Astrocyte (in vitro differentiated cells and primary cell): ENCODE results near the gene SLC35C1. TPM values are rescaled to one million over a fixed set of nuclear protein-coding genes. Genes with fewer than 3 reads are reported as not detected.

Experiments used
- DNase-seq: peaks from one replicate; pipeline ENCODE4 v3.0.0-alpha.2; 2010; ENCODE audit warnings: low read depth
- FAIRE-seq: peaks from 2 replicates; lab custom pipeline; 2011; peaks lifted over from hg19 to GRCh38; lab: Jason Lieb, UNC
- H2AFZ ChIP-seq: 2 replicates; pipeline ENCODE4 v1.6.0; 2012; ENCODE audit warnings: low read depth, low read length, inconsistent platforms
- H3K27ac ChIP-seq: 2 replicates; pipeline ENCODE4 v1.5.1; 2011; ENCODE audit warnings: low read depth, low read length, inconsistent platforms
- H3K27me3 ChIP-seq: 2 replicates; pipeline ENCODE4 v1.6.0; 2011; ENCODE audit warnings: low read length, inconsistent platforms; ENCODE audit not compliant: insufficient read depth
- H3K36me3 ChIP-seq: 2 replicates; pipeline ENCODE4 v1.5.1; 2011; ENCODE audit warnings: low read length, inconsistent platforms; ENCODE audit not compliant: insufficient read depth
- H3K4me1 ChIP-seq: 2 replicates; pipeline ENCODE4 v1.5.1; 2011; ENCODE audit warnings: low read length, inconsistent platforms; ENCODE audit not compliant: insufficient read depth
- H3K4me2 ChIP-seq: 2 replicates; pipeline ENCODE4 v1.6.0; 2012; ENCODE audit warnings: low read length, inconsistent platforms
- H3K4me3 ChIP-seq: 2 replicates; pipeline ENCODE4 v1.5.1; 2011; ENCODE audit warnings: low read depth, mild to moderate bottlenecking, low read length, inconsistent platforms; ENCODE audit not compliant: insufficient read depth
- H3K79me2 ChIP-seq: 2 replicates; pipeline ENCODE4 v1.6.0; 2012; ENCODE audit warnings: mild to moderate bottlenecking, low read length, inconsistent platforms; ENCODE audit not compliant: insufficient read depth
- H3K9ac ChIP-seq: 2 replicates; pipeline ENCODE4 v1.6.0; 2012; ENCODE audit warnings: mild to moderate bottlenecking, low read length, inconsistent platforms
- H3K9me3 ChIP-seq: 2 replicates; pipeline ENCODE4 v1.5.1; 2012; ENCODE audit warnings: low read depth, mild to moderate bottlenecking, low read length, inconsistent platforms; ENCODE audit not compliant: insufficient read depth
- H4K20me1 ChIP-seq: 2 replicates; pipeline ENCODE4 v1.6.0; 2012; ENCODE audit warnings: low read length, inconsistent platforms; ENCODE audit not compliant: insufficient read depth
- H3K27ac Mint-ChIP-seq: one replicate; pipeline ENCODE4 v1.8.0; 2021; ENCODE audit warnings: mild to moderate bottlenecking, mixed read lengths; ENCODE audit not compliant: unreplicated experiment
- H3K27me3 Mint-ChIP-seq: one replicate; pipeline ENCODE4 v1.8.0; 2021; ENCODE audit warnings: low read depth, mixed read lengths; ENCODE audit not compliant: unreplicated experiment
- H3K36me3 Mint-ChIP-seq: one replicate; pipeline ENCODE4 v1.8.0; 2021; ENCODE audit warnings: low read depth, mixed read lengths; ENCODE audit not compliant: unreplicated experiment
- H3K4me1 Mint-ChIP-seq: one replicate; pipeline ENCODE4 v1.8.0; 2021; ENCODE audit warnings: low read depth, mixed read lengths; ENCODE audit not compliant: unreplicated experiment
- H3K4me3 Mint-ChIP-seq: one replicate; pipeline ENCODE4 v1.8.0; 2021; ENCODE audit warnings: mild to moderate bottlenecking, moderate library complexity, mixed read lengths; ENCODE audit not compliant: unreplicated experiment
- H3K9me3 Mint-ChIP-seq: one replicate; pipeline ENCODE4 v1.8.0; 2021; ENCODE audit warnings: mild to moderate bottlenecking, mixed read lengths; ENCODE audit not compliant: unreplicated experiment
- EZH2 ChIP-seq: IDR thresholded peaks from 2 replicates; pipeline ENCODE4 v1.6.1; 2012; ENCODE audit warnings: mild to moderate bottlenecking, low read length, inconsistent platforms; ENCODE audit not compliant: insufficient read depth
- total RNA-seq: library from RNA; stranded (reverse); gene quantifications from 2 replicates; pipeline ENCODE4 v1.2.1, GENCODE V29; 2021
- TF ChIP-seq, protein P1 (sequence below): IDR thresholded peaks from 2 replicates; pipeline ENCODE4 v1.5.1; 2011; ENCODE audit warnings: low read depth, mild to moderate bottlenecking, inconsistent platforms, low read length, moderate library complexity; ENCODE audit not compliant: insufficient read depth

The SLC35C1 gene
- total RNA-seq, 1 donor from 2014 or later: 23.4 TPM

DNA sequence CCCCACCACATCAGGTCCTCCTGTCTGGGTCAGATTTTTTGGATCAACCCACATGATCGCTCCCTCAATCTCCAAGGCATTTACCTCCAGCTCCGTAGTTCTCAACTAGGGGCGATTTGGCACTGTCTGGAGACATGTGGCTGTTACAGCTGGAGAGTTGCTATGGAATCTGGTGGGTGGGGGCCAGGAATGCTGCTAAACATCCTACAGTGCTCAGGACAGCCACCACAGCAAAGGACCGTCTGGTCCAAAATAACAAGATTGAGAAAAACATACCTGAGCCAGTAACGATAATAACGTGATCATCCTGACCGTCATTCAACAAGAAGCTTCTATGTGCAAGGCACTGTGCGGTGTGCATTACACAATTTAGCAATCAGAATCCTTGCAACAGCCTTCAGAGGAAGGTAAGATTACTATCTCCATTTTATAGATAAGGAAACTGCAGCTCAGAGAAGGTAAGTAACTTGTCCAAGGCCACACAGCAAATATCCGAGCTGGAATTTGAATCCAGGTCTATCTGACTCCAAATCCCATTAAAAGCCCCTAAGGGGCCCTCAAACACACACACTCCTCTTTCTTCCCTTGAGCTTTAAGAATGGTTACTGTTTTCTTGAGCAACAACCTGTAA, 28.0 kb downstream of the SLC35C1 start:
- Histone ChIP-seq H3K27ac (no peak overlapping the region), H4K20me1 (no peaks in the 10 kb centered on the region), H3K9me3 (no peaks in the 10 kb centered on the region), H3K36me3 (no peaks in the 10 kb centered on the region), H3K79me2 (no peaks in the 10 kb centered on the region), H3K4me2 (no peak overlapping the region), H3K9ac (no peak overlapping the region), H3K27me3 (peaks cover 14% of the 10 kb centered on the region), H3K4me3 (no peak overlapping the region), H3K4me1 (no peaks in the 10 kb centered on the region), H2AFZ (no peak overlapping the region)
- H3K27me3 Mint-ChIP-seq: peaks cover 57% of the 10 kb centered on the region
- no peak overlapping the region for H3K4me3 Mint-ChIP-seq
- DNase-seq (no peak), FAIRE-seq (no peak)
- no peak overlapping the region for H3K27ac Mint-ChIP-seq
- TF ChIP-seq, protein P1, sequence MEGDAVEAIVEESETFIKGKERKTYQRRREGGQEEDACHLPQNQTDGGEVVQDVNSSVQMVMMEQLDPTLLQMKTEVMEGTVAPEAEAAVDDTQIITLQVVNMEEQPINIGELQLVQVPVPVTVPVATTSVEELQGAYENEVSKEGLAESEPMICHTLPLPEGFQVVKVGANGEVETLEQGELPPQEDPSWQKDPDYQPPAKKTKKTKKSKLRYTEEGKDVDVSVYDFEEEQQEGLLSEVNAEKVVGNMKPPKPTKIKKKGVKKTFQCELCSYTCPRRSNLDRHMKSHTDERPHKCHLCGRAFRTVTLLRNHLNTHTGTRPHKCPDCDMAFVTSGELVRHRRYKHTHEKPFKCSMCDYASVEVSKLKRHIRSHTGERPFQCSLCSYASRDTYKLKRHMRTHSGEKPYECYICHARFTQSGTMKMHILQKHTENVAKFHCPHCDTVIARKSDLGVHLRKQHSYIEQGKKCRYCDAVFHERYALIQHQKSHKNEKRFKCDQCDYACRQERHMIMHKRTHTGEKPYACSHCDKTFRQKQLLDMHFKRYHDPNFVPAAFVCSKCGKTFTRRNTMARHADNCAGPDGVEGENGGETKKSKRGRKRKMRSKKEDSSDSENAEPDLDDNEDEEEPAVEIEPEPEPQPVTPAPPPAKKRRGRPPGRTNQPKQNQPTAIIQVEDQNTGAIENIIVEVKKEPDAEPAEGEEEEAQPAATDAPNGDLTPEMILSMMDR: no peak
- no peak for TF ChIP-seq EZH2
- H3K36me3 Mint-ChIP-seq: peaks cover 2% of the 10 kb centered on the region
- peaks cover under 1% of the 10 kb centered on the region for H3K9me3 Mint-ChIP-seq
- peaks cover 4% of the 10 kb centered on the region for H3K4me1 Mint-ChIP-seq

DNA sequence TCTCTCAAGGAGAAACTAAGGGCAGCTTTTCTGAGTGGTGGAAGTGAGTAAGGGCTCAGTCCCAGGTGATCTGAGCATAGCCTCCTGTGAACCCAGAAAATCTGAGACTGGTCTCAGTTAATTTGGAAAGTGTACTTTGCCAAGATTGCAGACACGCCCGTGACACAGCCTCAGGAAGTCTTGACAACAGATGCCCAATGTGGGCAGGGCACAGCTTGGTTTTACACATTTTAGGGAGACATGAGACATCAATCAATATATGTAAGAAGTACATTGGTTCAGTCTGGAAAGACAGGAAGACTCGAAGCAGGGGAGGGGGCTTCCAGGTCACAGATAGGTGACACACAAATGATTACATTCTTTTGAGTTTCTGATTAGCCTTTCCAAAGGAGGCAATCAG, 28.8 kb downstream of the SLC35C1 start:
- Histone ChIP-seq H2AFZ (no peak overlapping the region), H3K27ac (no peak overlapping the region), H3K4me1 (no peaks in the 10 kb centered on the region), H4K20me1 (no peaks in the 10 kb centered on the region), H3K4me3 (no peak overlapping the region), H3K9ac (no peak overlapping the region), H3K79me2 (no peaks in the 10 kb centered on the region), H3K27me3 (peaks cover 6% of the 10 kb centered on the region), H3K4me2 (no peak overlapping the region), H3K36me3 (no peaks in the 10 kb centered on the region), H3K9me3 (no peaks in the 10 kb centered on the region)
- Mint-ChIP-seq H3K4me3 (no peak overlapping the region), H3K4me1 (peaks cover 4% of the 10 kb centered on the region), H3K27me3 (peaks cover 53% of the 10 kb centered on the region), H3K9me3 (peaks cover 4% of the 10 kb centered on the region), H3K36me3 (peaks cover 2% of the 10 kb centered on the region), H3K27ac (no peak overlapping the region)
- FAIRE-seq: no peak
- no peak for TF ChIP-seq EZH2
- TF ChIP-seq, protein P1: no peak
- no peak for DNase-seq

DNA sequence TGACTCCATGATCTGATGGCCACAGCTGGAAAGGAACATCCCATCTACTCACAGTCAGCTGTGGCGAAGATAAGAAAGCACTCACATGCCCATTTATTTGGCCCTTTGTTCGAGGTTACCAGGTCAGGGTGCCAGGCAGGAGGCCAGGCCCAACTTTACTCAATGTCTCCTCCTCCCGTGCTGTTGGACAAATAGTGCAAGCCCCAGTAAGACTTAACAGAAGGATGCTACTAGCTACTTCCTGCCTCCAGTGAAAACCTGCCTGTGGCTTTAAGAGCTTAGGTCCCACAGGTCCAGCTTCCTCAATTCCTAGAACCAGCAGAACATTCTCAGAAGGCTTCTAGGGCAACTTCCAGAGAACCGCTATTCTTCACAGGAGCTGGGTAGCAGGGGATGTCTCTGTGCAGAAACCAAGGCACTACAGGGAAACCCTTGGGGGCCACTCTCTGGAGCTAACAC, 29.4 kb downstream of the SLC35C1 start:
- no peaks in the 10 kb centered on the region for H3K79me2 ChIP-seq
- FAIRE-seq (no peak), DNase-seq (no peak)
- peaks cover 2% of the 10 kb centered on the region for H3K36me3 Mint-ChIP-seq
- no peaks in the 10 kb centered on the region for H3K36me3 ChIP-seq
- H3K4me1 Mint-ChIP-seq: peaks cover 4% of the 10 kb centered on the region
- no peak overlapping the region for H3K27ac ChIP-seq
- no peaks in the 10 kb centered on the region for H3K4me1 ChIP-seq
- TF ChIP-seq, protein P1: no peak
- no peak for TF ChIP-seq EZH2
- no peak overlapping the region for H3K9ac ChIP-seq
- peaks cover 48% of the 10 kb centered on the region for H3K27me3 Mint-ChIP-seq
- H3K9me3 ChIP-seq: no peaks in the 10 kb centered on the region
- H2AFZ ChIP-seq: no peak overlapping the region
- peaks cover 4% of the 10 kb centered on the region for H3K27me3 ChIP-seq
- no peak overlapping the region for H3K4me3 Mint-ChIP-seq
- H4K20me1 ChIP-seq: no peaks in the 10 kb centered on the region
- no peak overlapping the region for H3K4me3 ChIP-seq
- H3K9me3 Mint-ChIP-seq: peaks cover 4% of the 10 kb centered on the region
- no peak overlapping the region for H3K27ac Mint-ChIP-seq
- H3K4me2 ChIP-seq: no peak overlapping the region
